ENCODE measurements around the gene CPS1. TPM values are rescaled to one million over a fixed set of nuclear protein-coding genes. Genes with fewer than 3 reads are reported as not detected.
A peak's percentile ranks its signal among the peaks of the same experiment; 100 is the strongest.

Gene CPS1
- total RNA-seq, 2 experiments from 2014 or later, result 0.41 to 0.67 TPM

DNA sequence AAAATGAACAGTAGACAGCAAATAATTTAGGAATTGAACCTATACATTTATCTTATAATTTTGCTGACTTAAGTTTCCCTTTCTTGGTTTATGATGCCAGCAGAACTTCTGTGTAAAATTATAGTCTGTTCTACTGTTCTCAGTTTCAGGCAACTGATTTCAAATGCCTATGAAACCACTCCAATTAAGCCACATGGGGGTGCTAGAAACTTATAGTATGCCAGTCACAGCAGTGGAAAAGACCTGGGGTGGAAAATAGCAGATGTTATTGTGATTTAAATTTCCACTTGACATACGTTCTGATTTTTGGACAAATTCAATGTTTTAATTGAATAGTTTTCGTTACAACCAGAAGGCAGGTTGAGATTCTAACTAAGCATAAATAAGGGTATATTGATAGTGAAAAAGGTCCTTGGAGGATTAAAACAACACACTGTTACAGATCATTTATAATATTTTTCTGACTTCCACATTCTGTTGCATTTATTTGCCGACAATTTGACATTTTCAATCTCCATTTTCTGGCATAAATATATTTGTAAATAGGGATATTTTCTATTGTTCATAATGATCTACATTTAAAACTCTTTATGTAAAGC lies 61.4 kb downstream of the CPS1 start:
- Mint-ChIP-seq H3K4me1 (ENCODE audit: low read depth) (no peaks in the 10 kb centered on the region), H3K9me3 (no peaks in the 10 kb centered on the region), H3K4me3 (no peak overlapping the region), H3K36me3 (ENCODE audit: low read depth) (no peaks in the 10 kb centered on the region), H3K27ac (no peak overlapping the region), H3K27me3 (no peaks in the 10 kb centered on the region)
- CTCF ChIA-PET, result no interaction called here
- TF ChIP-seq, protein P1, sequence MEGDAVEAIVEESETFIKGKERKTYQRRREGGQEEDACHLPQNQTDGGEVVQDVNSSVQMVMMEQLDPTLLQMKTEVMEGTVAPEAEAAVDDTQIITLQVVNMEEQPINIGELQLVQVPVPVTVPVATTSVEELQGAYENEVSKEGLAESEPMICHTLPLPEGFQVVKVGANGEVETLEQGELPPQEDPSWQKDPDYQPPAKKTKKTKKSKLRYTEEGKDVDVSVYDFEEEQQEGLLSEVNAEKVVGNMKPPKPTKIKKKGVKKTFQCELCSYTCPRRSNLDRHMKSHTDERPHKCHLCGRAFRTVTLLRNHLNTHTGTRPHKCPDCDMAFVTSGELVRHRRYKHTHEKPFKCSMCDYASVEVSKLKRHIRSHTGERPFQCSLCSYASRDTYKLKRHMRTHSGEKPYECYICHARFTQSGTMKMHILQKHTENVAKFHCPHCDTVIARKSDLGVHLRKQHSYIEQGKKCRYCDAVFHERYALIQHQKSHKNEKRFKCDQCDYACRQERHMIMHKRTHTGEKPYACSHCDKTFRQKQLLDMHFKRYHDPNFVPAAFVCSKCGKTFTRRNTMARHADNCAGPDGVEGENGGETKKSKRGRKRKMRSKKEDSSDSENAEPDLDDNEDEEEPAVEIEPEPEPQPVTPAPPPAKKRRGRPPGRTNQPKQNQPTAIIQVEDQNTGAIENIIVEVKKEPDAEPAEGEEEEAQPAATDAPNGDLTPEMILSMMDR (IDR thresholded peaks at IDR 0.05), result peak; percentile 18
- H3K27ac ChIP-seq (ENCODE audit: low read depth in 1 of 2, low read length in 2 of 2), result no peak overlapping the region
- H3K36me3 ChIP-seq (ENCODE audit: insufficient read depth, low read length), result no peaks in the 10 kb centered on the region
- intact Hi-C loops (cut with DNase I, micrococcal nuclease), result no loop called here
- peak in 1 of 14 experiments; percentile 7 for DNase-seq
- H3K4me1 ChIP-seq (ENCODE audit: insufficient read depth, low read length), result no peaks in the 10 kb centered on the region
- ATAC-seq (ENCODE audit: poor library complexity), result no peak
- H3K27me3 ChIP-seq (ENCODE audit: control insufficient read depth in 1 of 2, insufficient read depth in 2 of 2, low read length in 2 of 2), result no peaks in the 10 kb centered on the region
- H3K9me3 ChIP-seq (ENCODE audit: control insufficient read depth in 1 of 2, insufficient read depth in 1 of 2, low read length in 2 of 2), result no peaks in the 10 kb centered on the region
- H3K4me3 ChIP-seq (ENCODE audit: low read length), result no peak overlapping the region
- POLR2A ChIA-PET, result no interaction called here

DNA sequence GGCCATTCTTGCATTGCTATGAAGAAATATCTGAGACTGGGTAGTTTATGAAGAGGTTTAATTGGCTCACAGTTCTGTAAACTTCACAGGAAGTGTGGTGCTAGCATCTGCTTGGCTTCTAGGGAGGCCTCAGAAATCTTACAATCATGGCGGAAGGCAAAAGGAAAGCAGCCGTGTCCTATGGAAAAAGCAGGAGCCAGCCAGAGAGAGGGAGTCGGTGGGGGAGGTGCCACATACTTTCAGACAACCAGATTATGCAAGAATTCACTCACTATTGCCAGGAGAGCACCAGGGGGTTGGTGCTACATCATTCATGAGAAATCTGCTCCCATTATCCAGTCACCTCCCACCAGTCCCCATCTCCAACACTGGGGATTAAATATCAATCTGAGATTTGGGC lies 64.1 kb downstream of the CPS1 start:
- CTCF ChIA-PET, result no interaction called here
- POLR2A ChIA-PET, result no interaction called here

DNA sequence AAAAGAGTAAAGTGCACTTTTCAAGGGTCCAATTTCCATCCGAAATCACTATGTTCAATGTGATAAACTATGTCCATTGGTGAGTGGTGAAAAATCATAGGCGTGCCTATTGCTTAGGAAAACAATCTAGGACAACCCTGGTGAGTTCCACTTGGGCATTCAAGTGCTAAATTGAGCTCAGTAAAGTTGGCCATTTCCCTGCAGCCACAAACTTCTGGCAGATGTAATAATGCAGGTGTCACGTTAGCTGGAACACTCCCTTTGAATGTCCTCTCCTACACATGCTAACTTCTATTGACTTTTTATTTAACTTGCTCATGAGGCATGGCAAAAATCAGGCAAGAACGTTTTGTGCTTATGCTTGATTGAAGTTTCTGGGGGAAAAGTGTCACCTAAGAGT lies 67.1 kb downstream of the CPS1 start:
- H3K9me3 Mint-ChIP-seq, result no peaks in the 10 kb centered on the region

More for the DNA sequence above, 64.1 kb downstream of the CPS1 start:
- H3K9me3 Mint-ChIP-seq, result no peaks in the 10 kb centered on the region
- Histone ChIP-seq H3K27me3 (ENCODE audit: control insufficient read depth in 1 of 2, insufficient read depth in 2 of 2, low read length in 2 of 2) (no peaks in the 10 kb centered on the region), H3K4me3 (ENCODE audit: low read length) (no peak overlapping the region), H3K36me3 (ENCODE audit: insufficient read depth, low read length) (no peaks in the 10 kb centered on the region), H3K4me1 (ENCODE audit: insufficient read depth, low read length) (no peaks in the 10 kb centered on the region), H3K9me3 (ENCODE audit: control insufficient read depth in 1 of 2, insufficient read depth in 1 of 2, low read length in 2 of 2) (no peaks in the 10 kb centered on the region), H3K27ac (ENCODE audit: low read depth in 1 of 2, low read length in 2 of 2) (no peak overlapping the region)
- TF ChIP-seq, protein P1 (IDR thresholded peaks at IDR 0.05), result no peak
- DNase-seq, result no peak
- no peaks in the 10 kb centered on the region for H3K36me3 Mint-ChIP-seq (ENCODE audit: low read depth)
- no peaks in the 10 kb centered on the region for H3K4me1 Mint-ChIP-seq (ENCODE audit: low read depth)
- H3K27me3 Mint-ChIP-seq, result no peaks in the 10 kb centered on the region
- intact Hi-C loops (cut with DNase I, micrococcal nuclease), result no loop called here
- no peak for ATAC-seq (ENCODE audit: poor library complexity)
- H3K4me3 Mint-ChIP-seq, result no peak overlapping the region
- H3K27ac Mint-ChIP-seq, result no peak overlapping the region

More for the DNA sequence above, 67.1 kb downstream of the CPS1 start:
- no peaks in the 10 kb centered on the region for H3K36me3 Mint-ChIP-seq (ENCODE audit: low read depth)
- TF ChIP-seq, protein P1 (IDR thresholded peaks at IDR 0.05), result no peak
- H3K27ac Mint-ChIP-seq, result no peak overlapping the region
- H3K4me3 Mint-ChIP-seq, result no peak overlapping the region
- intact Hi-C loops (cut with DNase I, micrococcal nuclease), result no loop called here
- CTCF ChIA-PET, result no interaction called here
- H3K9me3 ChIP-seq (ENCODE audit: control insufficient read depth in 1 of 2, insufficient read depth in 1 of 2, low read length in 2 of 2), result no peaks in the 10 kb centered on the region
- H3K4me1 ChIP-seq (ENCODE audit: insufficient read depth, low read length), result no peaks in the 10 kb centered on the region
- H3K4me1 Mint-ChIP-seq (ENCODE audit: low read depth), result no peaks in the 10 kb centered on the region
- ATAC-seq (ENCODE audit: poor library complexity) (no peak), DNase-seq (no peak)
- H3K4me3 ChIP-seq (ENCODE audit: low read length), result no peak overlapping the region
- H3K27me3 ChIP-seq (ENCODE audit: control insufficient read depth in 1 of 2, insufficient read depth in 2 of 2, low read length in 2 of 2), result no peaks in the 10 kb centered on the region
- POLR2A ChIA-PET, result no interaction called here
- H3K36me3 ChIP-seq (ENCODE audit: insufficient read depth, low read length), result no peaks in the 10 kb centered on the region
- H3K27me3 Mint-ChIP-seq, result no peaks in the 10 kb centered on the region
- H3K27ac ChIP-seq (ENCODE audit: low read depth in 1 of 2, low read length in 2 of 2), result no peak overlapping the region
